GM21737 (cell line): ENCODE data around the gene TEX52.

ENCODE experiments used
- ATAC-seq: cut with Tn5 transposase; IDR thresholded peaks from one replicate; pipeline ENCODE4 v1.9.1; 2021; ENCODE audit warnings: mild to moderate bottlenecking, moderate library complexity; ENCODE audit not compliant: unreplicated experiment

TEX52 gene

DNA sequence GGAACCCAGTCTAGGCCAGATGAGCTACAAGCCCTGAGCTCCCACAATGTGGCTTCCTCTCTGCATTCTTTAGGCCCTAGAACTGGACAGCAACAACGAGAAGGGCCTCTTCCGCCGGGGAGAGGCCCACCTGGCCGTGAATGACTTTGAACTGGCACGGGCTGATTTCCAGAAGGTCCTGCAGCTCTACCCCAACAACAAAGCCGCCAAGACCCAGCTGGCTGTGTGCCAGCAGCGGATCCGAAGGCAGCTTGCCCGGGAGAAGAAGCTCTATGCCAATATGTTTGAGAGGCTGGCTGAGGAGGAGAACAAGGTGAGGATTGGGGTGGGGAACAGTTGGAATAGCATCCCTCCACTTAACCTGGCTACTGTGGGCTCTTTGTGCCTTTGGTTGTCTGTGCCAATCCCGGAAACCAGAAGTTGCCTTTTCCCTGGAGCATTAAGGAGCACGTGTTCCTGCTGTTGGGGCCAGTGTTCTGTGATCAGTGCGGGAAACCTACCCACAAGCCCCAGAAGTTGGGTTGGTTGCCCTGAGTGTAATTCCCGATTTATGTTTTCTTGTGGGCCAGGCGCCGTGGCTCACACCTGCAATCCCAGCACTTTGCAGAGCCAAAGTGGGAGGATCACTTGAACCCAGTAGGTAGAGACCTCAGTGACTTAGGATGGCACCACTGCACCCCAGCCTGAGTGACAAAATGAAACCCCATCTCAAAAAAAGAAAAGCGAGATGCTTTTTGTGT lies 55.6 kb downstream of the TEX52 start:
- ATAC-seq, result no peak

- no peak for ATAC-seq
Measured at GRCh38 chr12:2800046-2800570, 56.7 kb downstream of the TEX52 start.
